ENCODE measurements around the gene SLC24A3. TPM values are rescaled to one million over a fixed set of nuclear protein-coding genes. Genes with fewer than 3 reads are reported as not detected.

The SLC24A3 gene
- total and polyA plus RNA-seq, 2 experiments from 2014 or later = 0.81 to 2.5 TPM

DNA sequence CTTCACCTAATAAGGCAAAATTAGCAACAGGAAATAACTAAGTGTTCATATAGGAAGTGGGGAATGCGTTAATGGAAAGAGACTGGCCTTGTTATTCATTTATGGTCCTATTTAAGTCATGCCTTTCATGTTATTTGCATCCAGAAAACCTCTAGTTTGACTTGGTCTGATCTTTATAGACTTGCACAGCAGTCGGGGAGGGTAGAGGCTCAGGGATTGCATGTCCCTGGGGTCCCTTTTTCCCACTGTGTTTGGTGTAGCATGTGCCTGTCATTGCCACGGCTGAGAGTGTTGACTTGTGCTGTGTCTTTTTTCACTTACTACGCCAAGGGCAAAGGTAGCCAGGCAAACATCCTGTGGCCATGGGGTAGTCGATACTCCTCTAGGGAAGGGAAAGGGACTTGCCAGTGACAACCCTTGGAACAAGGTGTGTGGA is 440.2 kb downstream of the SLC24A3 start:
- H3K4me3 Mint-ChIP-seq = no peak overlapping the region
- no peaks in the 10 kb centered on the region for H3F3A ChIP-seq (replicated peaks; ENCODE audit: low read depth)
- no peaks in the 10 kb centered on the region; the same call in 2 of the 3 replicates for H3K36me3 Mint-ChIP-seq (ENCODE audit: low read depth)
- H2AFZ ChIP-seq = no peak overlapping the region
- DNase-seq (ENCODE audit: low spot score) = no peak
- TF ChIP-seq, protein P1, sequence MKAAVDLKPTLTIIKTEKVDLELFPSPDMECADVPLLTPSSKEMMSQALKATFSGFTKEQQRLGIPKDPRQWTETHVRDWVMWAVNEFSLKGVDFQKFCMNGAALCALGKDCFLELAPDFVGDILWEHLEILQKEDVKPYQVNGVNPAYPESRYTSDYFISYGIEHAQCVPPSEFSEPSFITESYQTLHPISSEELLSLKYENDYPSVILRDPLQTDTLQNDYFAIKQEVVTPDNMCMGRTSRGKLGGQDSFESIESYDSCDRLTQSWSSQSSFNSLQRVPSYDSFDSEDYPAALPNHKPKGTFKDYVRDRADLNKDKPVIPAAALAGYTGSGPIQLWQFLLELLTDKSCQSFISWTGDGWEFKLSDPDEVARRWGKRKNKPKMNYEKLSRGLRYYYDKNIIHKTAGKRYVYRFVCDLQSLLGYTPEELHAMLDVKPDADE (IDR thresholded peaks at IDR 0.05) = no peak
- no peak for TF ChIP-seq CREB1 (CRISPR knock-in tag; IDR thresholded peaks at IDR 0.05; ENCODE audit: low read depth)
- no peak for TF ChIP-seq POLR2AphosphoS5 (IDR thresholded peaks at IDR 0.05; ENCODE audit: low read depth)
- TF ChIP-seq, protein P2, sequence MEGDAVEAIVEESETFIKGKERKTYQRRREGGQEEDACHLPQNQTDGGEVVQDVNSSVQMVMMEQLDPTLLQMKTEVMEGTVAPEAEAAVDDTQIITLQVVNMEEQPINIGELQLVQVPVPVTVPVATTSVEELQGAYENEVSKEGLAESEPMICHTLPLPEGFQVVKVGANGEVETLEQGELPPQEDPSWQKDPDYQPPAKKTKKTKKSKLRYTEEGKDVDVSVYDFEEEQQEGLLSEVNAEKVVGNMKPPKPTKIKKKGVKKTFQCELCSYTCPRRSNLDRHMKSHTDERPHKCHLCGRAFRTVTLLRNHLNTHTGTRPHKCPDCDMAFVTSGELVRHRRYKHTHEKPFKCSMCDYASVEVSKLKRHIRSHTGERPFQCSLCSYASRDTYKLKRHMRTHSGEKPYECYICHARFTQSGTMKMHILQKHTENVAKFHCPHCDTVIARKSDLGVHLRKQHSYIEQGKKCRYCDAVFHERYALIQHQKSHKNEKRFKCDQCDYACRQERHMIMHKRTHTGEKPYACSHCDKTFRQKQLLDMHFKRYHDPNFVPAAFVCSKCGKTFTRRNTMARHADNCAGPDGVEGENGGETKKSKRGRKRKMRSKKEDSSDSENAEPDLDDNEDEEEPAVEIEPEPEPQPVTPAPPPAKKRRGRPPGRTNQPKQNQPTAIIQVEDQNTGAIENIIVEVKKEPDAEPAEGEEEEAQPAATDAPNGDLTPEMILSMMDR (conservative IDR thresholded peaks at IDR 0.05; ENCODE audit: low read depth in 2 of 2) = no peak
- no peak for TF ChIP-seq ZNF462 (CRISPR knock-in tag; IDR thresholded peaks at IDR 0.05)
- TF ChIP-seq, protein P3, sequence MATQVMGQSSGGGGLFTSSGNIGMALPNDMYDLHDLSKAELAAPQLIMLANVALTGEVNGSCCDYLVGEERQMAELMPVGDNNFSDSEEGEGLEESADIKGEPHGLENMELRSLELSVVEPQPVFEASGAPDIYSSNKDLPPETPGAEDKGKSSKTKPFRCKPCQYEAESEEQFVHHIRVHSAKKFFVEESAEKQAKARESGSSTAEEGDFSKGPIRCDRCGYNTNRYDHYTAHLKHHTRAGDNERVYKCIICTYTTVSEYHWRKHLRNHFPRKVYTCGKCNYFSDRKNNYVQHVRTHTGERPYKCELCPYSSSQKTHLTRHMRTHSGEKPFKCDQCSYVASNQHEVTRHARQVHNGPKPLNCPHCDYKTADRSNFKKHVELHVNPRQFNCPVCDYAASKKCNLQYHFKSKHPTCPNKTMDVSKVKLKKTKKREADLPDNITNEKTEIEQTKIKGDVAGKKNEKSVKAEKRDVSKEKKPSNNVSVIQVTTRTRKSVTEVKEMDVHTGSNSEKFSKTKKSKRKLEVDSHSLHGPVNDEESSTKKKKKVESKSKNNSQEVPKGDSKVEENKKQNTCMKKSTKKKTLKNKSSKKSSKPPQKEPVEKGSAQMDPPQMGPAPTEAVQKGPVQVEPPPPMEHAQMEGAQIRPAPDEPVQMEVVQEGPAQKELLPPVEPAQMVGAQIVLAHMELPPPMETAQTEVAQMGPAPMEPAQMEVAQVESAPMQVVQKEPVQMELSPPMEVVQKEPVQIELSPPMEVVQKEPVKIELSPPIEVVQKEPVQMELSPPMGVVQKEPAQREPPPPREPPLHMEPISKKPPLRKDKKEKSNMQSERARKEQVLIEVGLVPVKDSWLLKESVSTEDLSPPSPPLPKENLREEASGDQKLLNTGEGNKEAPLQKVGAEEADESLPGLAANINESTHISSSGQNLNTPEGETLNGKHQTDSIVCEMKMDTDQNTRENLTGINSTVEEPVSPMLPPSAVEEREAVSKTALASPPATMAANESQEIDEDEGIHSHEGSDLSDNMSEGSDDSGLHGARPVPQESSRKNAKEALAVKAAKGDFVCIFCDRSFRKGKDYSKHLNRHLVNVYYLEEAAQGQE (IDR thresholded peaks at IDR 0.05; ENCODE audit: unreplicated experiment) = no peak
- TF ChIP-seq STAT1 (IDR thresholded peaks at IDR 0.05; ENCODE audit: unreplicated experiment) = no peak
- TF ChIP-seq EZH2phosphoT487 (IDR thresholded peaks at IDR 0.05; ENCODE audit: unreplicated experiment) = no peak
- no peak for TF ChIP-seq ZNF331 (CRISPR knock-in tag; IDR thresholded peaks at IDR 0.05; ENCODE audit: low read depth)
- TF ChIP-seq EZH2 (IDR thresholded peaks at IDR 0.05; ENCODE audit: low read depth, unreplicated experiment) = no peak
- no peak for ATAC-seq
- no peaks in the 10 kb centered on the region for H3K4me1 ChIP-seq (ENCODE audit: insufficient read depth)
- no peaks in the 10 kb centered on the region for H3K36me3 ChIP-seq (ENCODE audit: insufficient read depth)
- H3K9me2 ChIP-seq (ENCODE audit: insufficient read depth) = no peaks in the 10 kb centered on the region
- no peak overlapping the region for H3K4me3 ChIP-seq
- no peak overlapping the region for H3K27ac ChIP-seq (ENCODE audit: low read depth)
- no peaks in the 10 kb centered on the region for H3K27me3 Mint-ChIP-seq (ENCODE audit: insufficient read depth, low read depth, poor library complexity)
- no peaks in the 10 kb centered on the region for H3K27me3 ChIP-seq (ENCODE audit: insufficient read depth)
- peaks cover 13% of the 10 kb centered on the region for H3K4me1 Mint-ChIP-seq
- no peaks in the 10 kb centered on the region for H3K79me2 ChIP-seq (replicated peaks; ENCODE audit: insufficient read depth)
- H3K9me3 Mint-ChIP-seq = no peaks in the 10 kb centered on the region; the same call in 2 of the 3 replicates
- H3K27ac Mint-ChIP-seq = no peak overlapping the region
- no peaks in the 10 kb centered on the region for H4K20me1 ChIP-seq (replicated peaks; ENCODE audit: insufficient read depth)
- no peak overlapping the region for H3K4me2 ChIP-seq
